ENCODE measurements around the gene PAF1.

DNA sequence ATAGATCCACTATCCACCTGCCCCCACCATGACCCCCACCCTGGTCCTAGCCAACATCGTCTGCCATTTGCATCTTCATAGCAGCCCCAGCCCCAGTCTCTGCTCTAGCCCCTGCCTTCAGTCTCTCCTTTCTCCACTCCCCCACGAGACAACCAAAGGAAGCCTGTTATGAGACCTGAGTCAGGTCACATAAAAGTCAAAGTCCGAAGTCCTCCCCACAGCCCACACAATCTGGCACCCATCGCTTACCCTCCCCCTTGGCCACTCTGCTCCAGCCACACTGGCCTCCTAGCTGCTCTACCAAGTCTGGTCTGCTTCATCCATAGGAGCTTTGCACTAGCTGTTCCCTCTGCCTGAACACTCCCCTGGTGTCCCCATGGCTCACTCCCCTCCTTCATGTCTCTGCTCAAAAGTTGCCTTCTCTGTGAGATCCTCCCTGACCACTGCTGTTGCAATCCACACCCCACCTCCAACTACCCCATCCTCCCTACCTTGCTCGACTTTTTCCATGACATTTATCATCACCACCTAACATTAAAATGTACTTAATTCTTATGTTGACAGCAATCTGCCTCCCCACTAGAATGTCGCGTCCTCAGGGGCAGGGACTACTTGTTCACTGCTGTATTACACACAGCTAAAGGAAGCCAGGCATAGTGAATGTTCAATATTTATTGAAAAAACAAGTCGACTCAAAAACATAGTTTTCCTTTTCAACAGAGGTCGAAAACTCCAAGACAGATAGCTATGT, 20.4 kb upstream of the PAF1 start:
- TF ChIP-seq, protein P1, sequence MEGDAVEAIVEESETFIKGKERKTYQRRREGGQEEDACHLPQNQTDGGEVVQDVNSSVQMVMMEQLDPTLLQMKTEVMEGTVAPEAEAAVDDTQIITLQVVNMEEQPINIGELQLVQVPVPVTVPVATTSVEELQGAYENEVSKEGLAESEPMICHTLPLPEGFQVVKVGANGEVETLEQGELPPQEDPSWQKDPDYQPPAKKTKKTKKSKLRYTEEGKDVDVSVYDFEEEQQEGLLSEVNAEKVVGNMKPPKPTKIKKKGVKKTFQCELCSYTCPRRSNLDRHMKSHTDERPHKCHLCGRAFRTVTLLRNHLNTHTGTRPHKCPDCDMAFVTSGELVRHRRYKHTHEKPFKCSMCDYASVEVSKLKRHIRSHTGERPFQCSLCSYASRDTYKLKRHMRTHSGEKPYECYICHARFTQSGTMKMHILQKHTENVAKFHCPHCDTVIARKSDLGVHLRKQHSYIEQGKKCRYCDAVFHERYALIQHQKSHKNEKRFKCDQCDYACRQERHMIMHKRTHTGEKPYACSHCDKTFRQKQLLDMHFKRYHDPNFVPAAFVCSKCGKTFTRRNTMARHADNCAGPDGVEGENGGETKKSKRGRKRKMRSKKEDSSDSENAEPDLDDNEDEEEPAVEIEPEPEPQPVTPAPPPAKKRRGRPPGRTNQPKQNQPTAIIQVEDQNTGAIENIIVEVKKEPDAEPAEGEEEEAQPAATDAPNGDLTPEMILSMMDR (conservative IDR thresholded peaks at IDR 0.05 in 1 of 2, IDR thresholded peaks at IDR 0.05 in 1 of 2; ENCODE audit: low read depth in 1 of 2, low read length in 2 of 2) = no peak
- no peak for TF ChIP-seq EZH2 (IDR thresholded peaks at IDR 0.05; ENCODE audit: low read length, missing control alignments)
